Trophoblast cell (in vitro differentiated cells and primary cell): ENCODE measurements around the gene DNAJC4.

ENCODE experiments used
- DNase-seq, 2 donors: peaks; one replicate each; pipeline ENCODE4 v3.0.0-alpha.2; 2016
- H2AFZ ChIP-seq: 2 replicates; pipeline ENCODE4 v1.6.1; 2013; ENCODE audit warnings: low read length, moderate library complexity, mild to moderate bottlenecking; ENCODE audit not compliant: insufficient read depth, poor library complexity
- H2AK5ac ChIP-seq: 2 replicates; pipeline ENCODE4 v1.6.1; 2013; ENCODE audit warnings: mild to moderate bottlenecking, low read length
- H2BK120ac ChIP-seq: 2 replicates; pipeline ENCODE4 v1.6.1; 2013; ENCODE audit warnings: low read length, mild to moderate bottlenecking, moderate library complexity; ENCODE audit not compliant: insufficient read depth, poor library complexity
- H2BK12ac ChIP-seq: 2 replicates; pipeline ENCODE4 v1.6.1; 2013; ENCODE audit warnings: mild to moderate bottlenecking, low read length, moderate library complexity
- H2BK5ac ChIP-seq: 2 replicates; pipeline ENCODE4 v1.6.1; 2013; ENCODE audit warnings: low read length, low read depth, moderate library complexity, mild to moderate bottlenecking; ENCODE audit not compliant: poor library complexity
- H3K14ac ChIP-seq: 2 replicates; pipeline ENCODE4 v1.6.1; 2013; ENCODE audit warnings: mild to moderate bottlenecking, low read length
- H3K18ac ChIP-seq: 2 replicates; pipeline ENCODE4 v1.6.1; 2013; ENCODE audit warnings: mild to moderate bottlenecking, low read length
- H3K23ac ChIP-seq: 2 replicates; pipeline ENCODE4 v1.6.1; 2013; ENCODE audit warnings: low read length
- H3K27ac ChIP-seq: 2 replicates; pipeline ENCODE4 v1.5.1; 2013; ENCODE audit warnings: low read depth, mild to moderate bottlenecking, inconsistent platforms, low read length, moderate library complexity
- H3K27me3 ChIP-seq: 2 replicates; pipeline ENCODE4 v1.6.1; 2013; ENCODE audit warnings: inconsistent platforms, mild to moderate bottlenecking, low read length, moderate library complexity; ENCODE audit not compliant: insufficient read depth
- H3K36me3 ChIP-seq, 2 experiments: 1 replicate in 1 of 2; 2 replicates in 1 of 2; pipeline ENCODE4 v1.6.1; 2013; ENCODE audit warnings: low read length in 2 of 2, mild to moderate bottlenecking in 2 of 2, moderate library complexity in 1 of 2; ENCODE audit not compliant: insufficient read depth in 2 of 2, control insufficient read depth in 1 of 2
- H3K4ac ChIP-seq: 2 replicates; pipeline ENCODE4 v1.6.1; 2013; ENCODE audit warnings: low read depth, mild to moderate bottlenecking, low read length, moderate library complexity
- H3K4me1 ChIP-seq, 2 experiments: 1 replicate in 1 of 2; 2 replicates in 1 of 2; pipeline ENCODE4 v1.6.1; 2013; ENCODE audit warnings: low read length in 2 of 2, mild to moderate bottlenecking in 2 of 2, moderate library complexity in 1 of 2; ENCODE audit not compliant: insufficient read depth in 2 of 2, control insufficient read depth in 1 of 2
- H3K4me2 ChIP-seq: 2 replicates; pipeline ENCODE4 v1.6.1; 2013; ENCODE audit warnings: inconsistent platforms, mild to moderate bottlenecking, low read length, moderate library complexity
- H3K4me3 ChIP-seq: 2 replicates; pipeline ENCODE4 v1.5.1; 2013; ENCODE audit warnings: mild to moderate bottlenecking, low read depth, low read length, inconsistent platforms
- H3K79me1 ChIP-seq: one replicate; pipeline ENCODE4 v1.6.1; 2013; ENCODE audit warnings: low read length
- H3K79me2 ChIP-seq: 2 replicates; pipeline ENCODE4 v1.6.1; 2013; ENCODE audit warnings: low read length, mild to moderate bottlenecking; ENCODE audit not compliant: control insufficient read depth, insufficient read depth, poor library complexity
- H3K9ac ChIP-seq: 2 replicates; pipeline ENCODE4 v1.6.1; 2013; ENCODE audit warnings: mild to moderate bottlenecking, low read length
- H3K9me3 ChIP-seq: 2 replicates; pipeline ENCODE4 v1.6.1; 2013; ENCODE audit warnings: low read depth, mild to moderate bottlenecking, control low read depth, inconsistent platforms, low read length; ENCODE audit not compliant: insufficient read depth
- H4K12ac ChIP-seq: 2 replicates; pipeline ENCODE4 v1.6.1; 2013; ENCODE audit warnings: low read depth, mild to moderate bottlenecking, low read length, moderate library complexity
- H4K8ac ChIP-seq: 2 replicates; pipeline ENCODE4 v1.6.1; 2013; ENCODE audit warnings: low read depth, mild to moderate bottlenecking, low read length, moderate library complexity
- H4K91ac ChIP-seq: one replicate; pipeline ENCODE4 v1.6.1; 2013; ENCODE audit warnings: low read depth, mild to moderate bottlenecking, low read length, moderate library complexity
- WGBS: extraction: QIAGEN DNeasy Blood & Tissue Kit; methylation state at CpG from one replicate; pipeline ENCODE4 v1.1.7; 2013; ENCODE audit warnings: missing lambda C conversion rate; ENCODE audit not compliant: insufficient read length, insufficient coverage; ENCODE audit errors: extremely low coverage; 5-methylcytosine and 5-hydroxymethylcytosine counted together

The DNAJC4 gene

GRCh38 chr11:64251753-64252002 is 21.3 kb downstream of the DNAJC4 start:
- Histone ChIP-seq H3K9me3 (peaks cover 2% of the 10 kb centered on the region), H4K91ac (peak overlapping the region; percentile 74)
- WGBS = no CpG with 5 or more reads among the region's 18 CpGs

GRCh38 chr11:64252003-64252872 is 21.9 kb downstream of the DNAJC4 start:
- Histone ChIP-seq H2BK120ac (peak overlapping the region; percentile 48), H3K18ac (peak overlapping the region; percentile 76), H3K4ac (peak overlapping the region; percentile 81), H3K79me2 (peaks cover 9% of the 10 kb centered on the region), H3K36me3 (peaks cover 25 to 33% of the 10 kb centered on the region in 2 experiments), H3K14ac (peak overlapping the region; percentile 4), H2AFZ (peak overlapping the region; percentile 21), H3K23ac (no peak overlapping the region), H2BK5ac (peak overlapping the region; percentile 0), H3K27ac (no peak overlapping the region), H2AK5ac (peak overlapping the region; percentile 77), H4K8ac (peak overlapping the region; percentile 83), H3K27me3 (no peaks in the 10 kb centered on the region), H3K9ac (peak overlapping the region; percentile 82), H3K9me3 (no peaks in the 10 kb centered on the region), H3K4me2 (peak overlapping the region; percentile 85), H3K4me3 (peak overlapping the region; percentile 79), H3K79me1 (peaks cover 19% of the 10 kb centered on the region), H4K91ac (peak overlapping the region; percentile 74), H2BK12ac (peak overlapping the region; percentile 50), H4K12ac (peak overlapping the region; percentile 65), H3K4me1 (peaks cover 8 to 16% of the 10 kb centered on the region in 2 experiments)
- WGBS = no CpG with 5 or more reads among the region's 23 CpGs
- peak in 1 of 2 donors; percentile 54 for DNase-seq

More at GRCh38 chr11:64251753-64252002, 21.3 kb downstream of the DNAJC4 start:
- H2AK5ac ChIP-seq = no peak overlapping the region
- no peak for DNase-seq
- H4K8ac ChIP-seq = peak overlapping the region; percentile 52
- H3K4me3 ChIP-seq = peak overlapping the region; percentile 79
- no peaks in the 10 kb centered on the region for H3K27me3 ChIP-seq
- H3K4ac ChIP-seq = peak overlapping the region; percentile 81
- peaks cover 22 to 30% of the 10 kb centered on the region in 2 experiments for H3K36me3 ChIP-seq
- H3K18ac ChIP-seq = peak overlapping the region; percentile 74
- H3K14ac ChIP-seq = peak overlapping the region; percentile 4
- H3K23ac ChIP-seq = no peak overlapping the region
- no peak overlapping the region for H3K27ac ChIP-seq
- no peak overlapping the region for H2BK12ac ChIP-seq
- H3K79me2 ChIP-seq = peaks cover 12% of the 10 kb centered on the region
- H2AFZ ChIP-seq = peak overlapping the region; percentile 41
- peak overlapping the region; percentile 0 for H2BK5ac ChIP-seq
- H3K4me2 ChIP-seq = peak overlapping the region; percentile 85
- peak overlapping the region; percentile 82 for H3K9ac ChIP-seq
- H4K12ac ChIP-seq = no peak overlapping the region
- peaks cover 23% of the 10 kb centered on the region for H3K79me1 ChIP-seq
- peak overlapping the region; percentile 28 for H2BK120ac ChIP-seq
- H3K4me1 ChIP-seq = peaks cover 8 to 16% of the 10 kb centered on the region in 2 experiments

GRCh38 chr11:64253043-64253442 is 22.7 kb downstream of the DNAJC4 start:
- WGBS = no CpG with 5 or more reads among the region's 8 CpGs
- H2BK12ac ChIP-seq = no peak overlapping the region
- H2AFZ ChIP-seq = no peak overlapping the region
- no peak overlapping the region for H3K23ac ChIP-seq
- no peak overlapping the region for H3K14ac ChIP-seq
- H3K36me3 ChIP-seq = peaks cover 30 to 35% of the 10 kb centered on the region in 2 experiments
- peak overlapping the region; percentile 12 for H3K18ac ChIP-seq
- H2AK5ac ChIP-seq = no peak overlapping the region
- no peak overlapping the region for H3K27ac ChIP-seq
- no peak for DNase-seq
- peaks cover 15% of the 10 kb centered on the region for H3K79me1 ChIP-seq
- H4K91ac ChIP-seq = no peak overlapping the region
- H2BK120ac ChIP-seq = no peak overlapping the region
- H4K8ac ChIP-seq = no peak overlapping the region
- no peaks in the 10 kb centered on the region for H3K9me3 ChIP-seq
- H2BK5ac ChIP-seq = no peak overlapping the region
- H3K4me3 ChIP-seq = no peak overlapping the region
- no peak overlapping the region for H3K4ac ChIP-seq
- no peaks in the 10 kb centered on the region for H3K27me3 ChIP-seq
- H3K79me2 ChIP-seq = peaks cover 9% of the 10 kb centered on the region
- H3K4me2 ChIP-seq = peak overlapping the region; percentile 85
- no peak overlapping the region for H4K12ac ChIP-seq
- no peak overlapping the region for H3K9ac ChIP-seq
- peaks cover 8 to 12% of the 10 kb centered on the region in 2 experiments for H3K4me1 ChIP-seq

GRCh38 chr11:64253481-64253880 is 23.1 kb downstream of the DNAJC4 start:
- Histone ChIP-seq H3K23ac (no peak overlapping the region), H3K4me3 (no peak overlapping the region), H3K9me3 (peaks cover 1% of the 10 kb centered on the region), H2BK120ac (no peak overlapping the region), H2AFZ (no peak overlapping the region), H2BK12ac (no peak overlapping the region), H3K18ac (no peak overlapping the region), H3K4me2 (no peak overlapping the region), H2AK5ac (no peak overlapping the region), H4K91ac (no peak overlapping the region), H3K27me3 (no peaks in the 10 kb centered on the region), H3K14ac (no peak overlapping the region), H3K79me2 (peaks cover 9% of the 10 kb centered on the region), H3K27ac (no peak overlapping the region), H2BK5ac (no peak overlapping the region), H3K4ac (no peak overlapping the region), H4K12ac (no peak overlapping the region), H4K8ac (no peak overlapping the region), H3K9ac (no peak overlapping the region), H3K4me1 (peaks cover 8 to 12% of the 10 kb centered on the region in 2 experiments), H3K36me3 (peaks cover 35 to 39% of the 10 kb centered on the region in 2 experiments), H3K79me1 (peaks cover 15% of the 10 kb centered on the region)
- WGBS = no CpG with 5 or more reads among the region's 5 CpGs
- DNase-seq = no peak
